Activated CD4-positive, alpha-beta T cell treated with anti-CD3 and anti-CD28 coated beads, Interleukin-2, Interleukin-4, amounts not matched to agents 100 ng/mL and 50 ng/mL, durations not matched to agents 16 hours and 8 hours (primary cell): ENCODE data around the gene FAM83F.

ENCODE experiments used
- DNase-seq: peaks from one replicate; pipeline ENCODE4 v3.0.0-alpha.2; 2020; ENCODE audit warnings: low spot score

Gene FAM83F

DNA sequence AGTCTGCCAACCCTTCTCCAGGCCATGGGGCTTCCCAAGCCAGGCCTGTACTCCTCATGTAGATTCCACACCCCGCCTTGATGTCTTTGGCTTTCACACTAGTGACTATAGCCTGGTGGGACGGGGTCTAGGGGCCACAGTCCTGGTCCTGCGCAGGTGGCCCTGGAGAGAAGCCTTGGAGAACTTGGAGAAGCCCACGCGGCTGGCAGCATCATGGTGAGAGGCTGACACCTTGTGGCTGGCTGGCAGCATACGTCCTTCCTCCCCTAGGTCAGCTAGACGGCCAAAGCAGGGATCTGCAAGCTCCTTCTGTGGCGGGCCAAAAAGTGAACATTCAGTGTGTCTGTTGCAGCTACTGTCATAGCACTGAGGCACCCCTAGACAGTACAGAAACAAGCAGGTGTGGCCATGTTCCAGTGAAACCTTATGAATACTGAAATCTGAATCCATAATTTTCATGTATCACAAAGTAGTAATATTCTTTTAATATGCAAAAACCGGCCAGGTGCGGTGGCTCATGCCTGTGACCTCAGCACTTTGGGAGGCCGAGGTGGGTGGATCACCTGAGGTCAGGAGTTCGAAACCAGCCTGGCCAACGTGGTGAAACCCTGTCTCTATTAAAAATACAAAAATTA is 42.0 kb downstream of the FAM83F start:
- peak; percentile 67 for DNase-seq

GRCh38 chr22:40037320-40037719 is 42.6 kb downstream of the FAM83F start:
- DNase-seq = no peak

DNA sequence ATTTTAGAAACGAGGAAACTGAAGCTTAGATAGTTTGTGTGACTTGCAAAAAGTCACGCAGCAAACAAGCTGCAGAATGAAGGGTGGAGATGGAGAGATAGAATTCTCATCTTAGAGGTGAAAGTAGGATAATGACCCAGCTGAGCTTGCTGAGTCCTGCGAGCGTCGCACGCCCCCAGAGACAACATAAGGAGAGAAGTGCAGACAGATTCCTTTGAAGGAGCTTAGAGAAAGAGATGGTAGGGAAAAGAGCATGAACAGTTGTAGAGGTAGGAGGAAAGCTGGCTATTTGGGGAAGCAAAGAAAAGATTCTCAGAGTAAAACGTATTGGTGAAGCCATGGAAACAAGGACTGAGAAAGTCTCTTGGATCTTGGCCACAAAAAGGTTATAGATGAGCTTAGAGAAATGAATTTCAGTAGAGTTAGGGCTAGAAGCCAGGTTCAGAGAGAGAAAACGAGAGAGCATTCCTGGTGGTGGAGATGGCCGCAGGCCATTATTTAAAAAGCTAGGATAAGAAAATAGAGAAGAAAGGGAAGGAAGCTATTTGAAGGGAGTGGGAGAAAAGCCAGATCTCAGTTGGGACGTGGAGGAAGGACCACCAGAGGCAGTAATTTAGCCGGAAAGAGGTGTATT is 44.8 kb downstream of the FAM83F start:
- DNase-seq = no peak

DNA sequence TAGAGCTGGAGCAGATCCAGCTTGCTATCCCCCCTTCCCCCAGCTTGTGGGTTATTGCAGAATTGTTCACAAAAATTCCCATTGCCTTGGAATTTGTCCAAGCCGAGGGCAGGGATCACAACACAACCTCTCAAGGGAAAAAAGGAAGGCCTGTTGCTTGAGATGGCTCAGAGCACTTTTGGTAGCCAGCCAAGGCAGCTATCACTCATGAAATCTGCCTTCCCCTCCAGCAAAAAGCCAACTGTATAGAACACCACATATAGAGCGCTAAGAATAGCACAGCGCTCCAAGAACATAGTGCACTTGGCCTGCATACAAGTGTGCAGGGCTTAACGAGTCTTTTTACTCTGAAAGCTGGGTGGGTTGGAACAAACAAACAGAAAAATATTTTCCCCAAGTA is 46.2 kb downstream of the FAM83F start:
- no peak for DNase-seq

DNA sequence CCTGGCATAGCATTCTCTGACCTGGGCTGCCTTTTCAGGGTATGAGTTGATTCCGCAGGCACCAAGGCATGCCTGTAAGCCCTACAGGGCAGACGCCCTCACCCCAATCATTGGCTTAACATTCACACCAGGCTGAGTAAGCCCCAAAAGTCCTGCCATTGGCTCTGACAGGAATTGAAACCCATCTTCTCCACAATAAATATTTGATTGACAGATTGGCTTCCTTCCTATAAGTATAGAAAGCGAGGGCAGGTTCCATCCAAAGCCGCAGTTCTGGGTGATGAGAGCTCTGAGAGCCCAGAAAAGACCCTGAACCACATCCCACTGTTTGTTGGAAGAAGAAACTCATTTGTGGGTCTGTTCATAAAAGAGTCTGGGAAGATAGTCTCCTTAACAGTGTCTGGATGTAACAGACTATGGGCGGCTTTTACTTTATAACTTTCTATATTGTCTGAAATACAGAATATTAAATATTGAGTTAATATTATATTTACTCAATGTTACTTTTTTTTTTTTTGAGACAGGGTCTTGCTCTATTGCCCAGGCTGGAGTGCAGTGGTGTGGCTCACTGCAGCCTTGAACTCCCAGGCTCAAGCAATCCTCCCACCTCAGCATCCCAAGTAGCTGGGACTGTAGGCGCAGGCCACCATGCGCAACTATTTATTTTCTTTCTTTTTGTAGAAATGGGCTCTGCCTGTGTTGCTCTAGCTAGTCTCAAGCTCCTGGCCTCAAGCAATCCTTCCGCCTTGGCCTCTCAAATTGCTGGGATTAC is 46.8 kb downstream of the FAM83F start:
- no peak for DNase-seq

DNA sequence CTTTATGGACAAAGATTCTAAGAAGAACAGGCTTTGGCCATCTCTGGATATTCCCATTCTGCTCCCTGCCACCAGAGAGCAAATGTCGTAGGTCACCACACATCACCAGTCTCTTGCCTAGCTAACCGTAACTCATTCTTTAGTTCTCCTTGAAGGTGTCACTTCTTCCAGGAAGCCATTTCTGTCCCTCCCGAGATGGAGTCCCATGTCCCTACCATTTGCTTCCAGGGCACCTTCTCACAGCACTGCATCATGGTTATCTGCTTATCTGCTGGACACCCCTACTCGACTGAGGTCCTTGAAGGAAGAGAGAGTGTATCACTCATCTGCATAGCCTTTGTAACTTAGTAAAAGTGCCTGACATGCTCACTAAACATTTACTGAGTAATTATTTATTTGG is 47.6 kb downstream of the FAM83F start:
- no peak for DNase-seq

DNA sequence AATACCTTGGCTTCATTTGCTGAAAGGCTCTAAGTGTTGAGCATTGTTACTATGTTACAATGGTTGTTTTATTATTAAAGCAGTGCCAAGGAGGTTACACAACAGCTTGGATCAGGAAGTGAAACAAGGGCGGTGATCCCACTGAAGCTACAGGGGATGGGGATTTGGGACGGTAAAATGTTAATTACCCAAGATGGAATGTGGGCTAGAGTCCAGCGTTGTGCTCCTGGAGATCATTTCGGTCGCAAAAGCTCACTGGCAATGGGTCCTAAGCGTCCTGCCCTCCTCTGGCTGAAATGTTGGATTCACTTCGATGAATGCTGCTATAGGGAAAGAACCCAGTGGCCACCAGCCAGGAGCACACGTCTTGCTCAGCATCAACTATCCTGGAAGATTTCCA is 48.3 kb downstream of the FAM83F start:
- DNase-seq = no peak

GRCh38 chr22:40043793-40044101 is 49.0 kb downstream of the FAM83F start:
- DNase-seq = no peak

DNA sequence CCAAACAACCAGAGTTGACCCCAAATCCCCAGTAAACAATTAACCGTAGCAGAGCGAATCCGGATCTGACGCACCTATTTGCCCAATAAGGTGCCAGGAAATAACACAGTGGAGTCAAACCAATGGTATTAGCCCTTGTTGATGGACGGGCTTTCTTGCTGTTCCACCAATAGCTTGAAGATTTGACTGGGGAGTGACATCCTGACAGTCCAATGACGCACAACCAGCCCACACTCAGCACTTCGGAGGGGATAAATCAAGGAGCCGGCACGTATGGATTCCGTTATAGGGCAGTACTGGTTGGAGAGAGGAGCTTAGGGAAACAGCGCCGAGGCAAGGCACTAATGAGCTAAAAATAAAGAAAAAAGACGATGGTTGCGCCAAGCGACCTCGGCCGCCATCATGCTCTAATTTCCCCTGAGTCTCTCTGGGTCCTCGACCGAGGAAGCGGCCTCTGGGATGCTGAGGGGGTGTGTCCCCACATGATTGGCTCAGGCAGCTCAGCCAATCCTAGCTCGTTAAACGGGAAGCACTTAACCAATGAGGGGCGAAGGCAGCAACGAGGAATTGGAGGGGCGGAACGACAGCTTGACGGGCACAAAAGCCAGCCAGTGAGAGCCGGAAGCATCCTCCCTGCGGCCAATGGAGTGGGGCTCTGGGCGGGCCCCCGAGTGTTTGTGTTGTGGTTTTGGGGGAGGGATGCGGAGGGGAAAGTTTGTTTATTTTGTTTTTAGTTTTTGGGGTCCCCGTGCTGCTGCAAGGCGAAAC is 49.5 kb downstream of the FAM83F start:
- peak; percentile 99 for DNase-seq

DNA sequence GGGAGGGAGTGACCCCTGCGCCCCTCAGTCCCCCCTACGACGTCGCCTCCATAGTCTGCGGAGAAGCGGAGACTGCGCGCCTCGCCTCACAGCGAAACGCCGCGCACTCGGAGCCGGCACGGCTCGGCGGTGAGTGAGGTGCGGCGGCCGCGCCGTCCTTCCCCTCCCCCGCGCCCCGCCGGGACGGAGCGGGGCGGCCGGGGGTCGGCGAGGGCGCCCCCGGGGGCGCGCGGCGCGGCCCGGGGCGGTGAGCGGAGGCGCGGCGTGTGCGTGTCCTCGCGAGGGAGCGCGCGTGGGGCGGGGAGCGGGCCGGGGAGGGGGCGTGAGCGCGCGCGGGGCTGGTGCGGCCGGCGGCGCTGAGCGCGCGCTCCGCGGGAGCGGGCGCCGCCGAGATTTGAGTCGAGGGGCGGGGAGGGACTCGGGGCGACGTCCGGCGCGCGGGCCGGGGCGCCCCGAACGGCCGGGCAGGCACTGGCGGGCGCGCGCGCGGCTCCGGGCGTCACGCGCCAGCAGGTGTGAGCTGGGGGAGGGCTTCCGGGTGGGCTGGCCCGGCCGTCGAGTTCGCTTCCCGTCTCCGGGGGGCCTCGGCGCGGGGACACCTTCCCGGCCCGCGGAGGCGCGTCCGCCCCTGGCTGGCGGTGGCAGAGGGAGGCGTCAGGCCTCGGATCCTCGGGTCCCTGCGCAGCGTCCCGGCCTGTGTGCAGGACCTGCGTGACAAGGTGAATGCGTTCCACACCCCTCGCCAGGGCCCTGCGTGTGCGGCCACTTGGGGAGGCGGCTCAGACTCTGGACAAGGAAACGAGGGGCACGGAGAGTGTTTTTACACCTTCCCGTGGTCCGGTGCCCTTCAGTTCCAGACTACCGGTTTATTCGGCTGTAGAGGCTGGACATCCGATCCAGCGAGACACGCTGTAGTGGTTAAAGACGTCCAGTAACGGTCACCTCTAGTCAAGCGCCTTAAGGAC is 50.4 kb downstream of the FAM83F start:
- DNase-seq = peak; percentile 59

DNA sequence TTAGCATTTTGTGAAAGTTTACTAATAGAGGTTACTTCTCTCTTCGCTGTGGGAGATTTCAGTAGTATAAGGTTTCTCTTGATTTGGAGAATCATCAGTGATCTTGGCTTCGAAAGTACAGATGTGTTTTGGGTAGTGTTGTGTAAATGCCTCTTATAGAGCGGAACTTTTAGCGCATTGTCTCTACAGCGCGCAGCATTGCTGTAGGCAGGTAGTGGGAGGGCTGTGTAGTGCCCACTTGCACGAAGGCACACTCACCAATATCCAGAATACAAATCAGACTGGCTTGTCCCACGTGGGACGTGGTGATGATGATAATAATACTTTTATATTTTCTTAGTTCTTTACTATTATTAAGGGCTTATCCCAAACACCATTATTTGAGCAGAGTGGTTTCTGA is 51.4 kb downstream of the FAM83F start:
- DNase-seq = no peak

DNA sequence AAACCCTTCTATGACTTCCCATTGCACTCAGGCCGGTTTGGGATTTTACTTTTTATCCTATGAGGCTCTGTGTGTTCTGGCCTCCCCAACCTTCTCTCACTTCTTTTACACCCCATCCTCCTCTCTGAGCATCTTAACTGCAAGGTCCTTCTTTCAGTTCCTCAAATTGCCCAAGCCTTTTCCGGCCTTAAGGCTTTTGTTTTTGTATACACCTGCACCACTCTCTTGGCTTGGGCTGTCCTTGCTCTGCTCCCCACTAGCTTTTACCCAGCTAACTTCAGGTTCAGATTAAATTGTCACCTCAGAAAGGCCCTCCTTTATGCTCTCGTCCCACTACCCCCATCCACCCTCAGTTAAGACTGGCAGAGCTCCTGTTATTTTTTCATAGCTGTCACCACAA is 55.5 kb downstream of the FAM83F start:
- no peak for DNase-seq

DNA sequence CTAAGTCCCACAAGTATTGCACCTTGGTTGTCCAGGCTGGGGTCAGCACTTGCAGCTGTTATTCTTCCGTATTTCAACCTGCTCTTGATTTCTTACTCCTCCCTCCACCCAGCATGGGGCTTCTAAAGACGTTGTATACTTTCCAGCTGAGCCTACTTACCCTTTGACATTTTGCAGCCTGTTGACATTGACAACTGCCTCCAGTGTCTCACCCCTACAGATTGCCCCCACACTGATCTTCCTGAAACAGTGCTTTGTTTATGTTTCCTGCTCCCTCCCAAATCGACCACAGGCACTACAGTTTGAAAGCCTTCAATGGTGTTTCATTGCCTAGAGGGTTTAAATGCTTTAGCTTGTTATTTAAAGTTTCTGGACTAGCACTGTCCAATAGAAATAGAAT is 56.6 kb downstream of the FAM83F start:
- no peak for DNase-seq

GRCh38 chr22:40053460-40053859 is 58.7 kb downstream of the FAM83F start:
- DNase-seq = no peak

- no peak for DNase-seq
Observed at GRCh38 chr22:40054486-40054885, 59.7 kb downstream of the FAM83F start.

DNA sequence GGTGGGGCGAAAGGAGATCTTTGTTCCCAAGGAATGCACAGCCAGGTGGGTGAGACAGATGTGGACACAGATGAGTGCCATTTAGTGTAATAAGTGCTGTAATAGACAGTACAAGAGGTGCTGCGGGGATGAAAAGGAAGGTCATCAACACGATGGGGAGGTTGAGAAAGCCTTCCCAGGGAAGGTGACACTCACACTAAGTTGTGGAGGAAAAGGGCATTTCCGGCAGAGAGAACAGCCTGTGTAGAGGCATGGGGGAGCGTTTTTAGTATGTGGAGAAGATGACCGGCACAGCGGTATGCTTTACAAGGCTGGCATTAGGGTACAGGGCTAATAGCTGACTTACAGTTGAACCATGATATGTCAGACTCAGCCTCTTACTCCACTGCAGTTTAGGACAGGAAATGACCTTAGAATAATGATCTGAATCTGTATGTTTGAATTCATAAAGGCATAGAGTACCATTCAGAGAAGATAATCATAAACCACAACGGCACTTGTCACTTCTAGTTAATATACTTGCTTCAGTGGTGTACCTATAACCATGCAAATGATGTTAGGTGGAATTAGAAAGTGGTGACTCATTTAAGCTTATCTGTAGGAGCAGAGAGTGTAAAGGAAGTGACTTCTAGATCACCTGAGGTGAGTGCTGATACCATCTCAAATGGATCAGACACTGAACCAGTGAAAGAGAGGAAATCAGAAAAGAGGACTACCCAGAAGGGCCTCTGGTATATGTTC is 60.6 kb downstream of the FAM83F start:
- peak; percentile 82 for DNase-seq

DNA sequence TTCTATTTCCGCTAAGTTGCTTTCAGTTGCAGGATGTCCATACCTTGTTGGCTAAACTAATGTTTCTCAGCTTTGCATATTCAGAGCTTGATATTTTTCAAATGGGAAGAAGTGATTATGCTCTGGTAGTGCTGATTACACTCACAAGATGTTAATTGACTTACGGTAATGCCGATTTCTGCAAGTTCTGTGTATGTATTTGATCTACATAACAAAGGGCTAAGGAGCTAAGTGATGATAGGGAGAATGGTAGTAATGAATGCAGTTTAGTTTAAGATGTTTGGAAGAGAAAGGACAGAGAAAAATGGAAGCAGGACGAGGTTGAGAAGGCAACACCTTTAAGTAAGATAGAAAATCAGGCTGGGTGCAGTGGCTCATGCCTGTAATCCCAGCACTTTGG is 61.4 kb downstream of the FAM83F start:
- no peak for DNase-seq

- DNase-seq = no peak
Observed at GRCh38 chr22:40056559-40056958, 61.8 kb downstream of the FAM83F start.

- no peak for DNase-seq
Observed at GRCh38 chr22:40057652-40058051, 62.9 kb downstream of the FAM83F start.

GRCh38 chr22:40058265-40058664 is 63.5 kb downstream of the FAM83F start:
- DNase-seq = peak; percentile 33

DNA sequence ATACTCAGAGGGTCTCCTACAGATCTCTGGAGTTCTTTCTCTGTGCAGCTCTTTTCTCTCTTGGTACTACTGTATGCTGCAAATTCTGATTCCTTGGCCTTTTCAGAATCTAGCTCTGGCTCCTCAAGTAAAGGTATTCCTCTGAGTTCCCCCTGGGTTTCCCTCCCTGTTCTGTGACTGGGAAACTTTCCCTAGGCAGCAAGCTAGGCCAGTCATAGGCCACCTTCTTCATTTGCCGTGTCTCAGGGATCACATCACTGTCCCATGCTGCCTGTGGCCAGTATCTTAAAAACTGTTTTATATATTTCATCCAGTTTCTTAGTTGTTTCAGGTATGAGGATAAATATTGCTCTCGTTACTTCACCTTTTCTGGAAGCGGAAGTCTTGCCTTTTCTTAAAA is 71.2 kb downstream of the FAM83F start:
- no peak for DNase-seq
